Panc1 (cell line): ENCODE data around the gene DNASE2B. TPM values are rescaled to one million over a fixed set of nuclear protein-coding genes. Genes with fewer than 3 reads are reported as not detected.

Experiments used
- ATAC-seq: fragments of 200-7000 bp; cut with Tn5 transposase; 2 replicates; pipeline ENCODE4 v1.9.1; 2020; ENCODE audit warnings: mild to moderate bottlenecking, moderate library complexity
- BruUV-seq: library from RNA; stranded (reverse); fragments of 400-500 nt; replicated peaks from 2 replicates; lab custom pipeline; 2021; lab: Mats Ljungman, UMichigan
- CTCF ChIA-PET: fragments of 300-600 bp; sonication (Branson Sonifier 250); formaldehyde crosslinking; loops from one replicate; lab custom pipeline; 2022; ENCODE audit warnings: antibody characterized with exemption; lab: Charles Lee
- POLR2A ChIA-PET: fragments of 300-600 bp; sonication (Branson Sonifier 250); formaldehyde crosslinking; loops from one replicate; lab custom pipeline; 2022; ENCODE audit warnings: antibody characterized with exemption; lab: Charles Lee
- DNase-seq: peaks from one replicate; pipeline ENCODE4 v3.0.0-alpha.2; 2010; ENCODE audit warnings: low read depth, low spot score
- H3K27ac ChIP-seq: 2 replicates; pipeline ENCODE4 v1.5.1; 2011; ENCODE audit warnings: mild to moderate bottlenecking, low read length, inconsistent platforms
- H3K27me3 ChIP-seq: fragments of 200-500 bp; sonication (Bioruptor generic); 2 replicates; pipeline ENCODE4 v1.6.0; 2014; ENCODE audit warnings: low read length, inconsistent platforms; ENCODE audit not compliant: control insufficient read depth, insufficient read depth
- H3K36me3 ChIP-seq: fragments of 200-500 bp; sonication (Bioruptor generic); 2 replicates; pipeline ENCODE4 v1.5.1; 2014; ENCODE audit warnings: inconsistent platforms, mild to moderate bottlenecking, low read length, moderate library complexity; ENCODE audit not compliant: control insufficient read depth, insufficient read depth
- H3K4me1 ChIP-seq: 2 replicates; pipeline ENCODE4 v1.5.1; 2011; ENCODE audit warnings: inconsistent platforms, mild to moderate bottlenecking, low read length, moderate library complexity; ENCODE audit not compliant: control insufficient read depth, insufficient read depth
- H3K4me3 ChIP-seq, 2 experiments: 2 replicates each; pipeline ENCODE4 v1.5.1; 2011 to 2012; ENCODE audit warnings: low read depth in 2 of 2, low read length in 2 of 2, mild to moderate bottlenecking in 2 of 2, inconsistent platforms in 1 of 2, moderate library complexity in 1 of 2
- H3K9me3 ChIP-seq: fragments of 200-500 bp; sonication (Bioruptor generic); 2 replicates; pipeline ENCODE4 v1.5.1; 2014; ENCODE audit warnings: low read depth, mild to moderate bottlenecking, inconsistent platforms, low read length, moderate library complexity; ENCODE audit not compliant: control insufficient read depth, insufficient read depth
- CTCF ChIP-seq: fragments of 450-650 bp; IDR thresholded peaks from 2 replicates; pipeline ENCODE4 v1.5.1; 2017; ENCODE audit warnings: mild to moderate bottlenecking
- POLR2AphosphoS5 ChIP-seq: IDR thresholded peaks from 2 replicates; pipeline ENCODE4 v1.6.1; 2012; ENCODE audit warnings: mild to moderate bottlenecking, low read depth, low read length, moderate library complexity
- REST ChIP-seq, 2 experiments: IDR thresholded peaks; 2 replicates each; pipeline ENCODE4 v1.6.1; 2011 to 2012; ENCODE audit warnings: low read depth in 2 of 2, control low read depth in 1 of 2, low read length in 1 of 2, mild to moderate bottlenecking in 1 of 2, moderate library complexity in 1 of 2; ENCODE audit not compliant: insufficient read depth in 1 of 2
- SIN3A ChIP-seq: IDR thresholded peaks from 2 replicates; pipeline ENCODE4 v1.6.1; 2012; ENCODE audit warnings: low read depth, mild to moderate bottlenecking, low read length, moderate library complexity, borderline replicate concordance; ENCODE audit not compliant: insufficient read depth
- TCF7L2 ChIP-seq: IDR thresholded peaks from 2 replicates; pipeline ENCODE4 v1.6.1; 2011; ENCODE audit warnings: mild to moderate bottlenecking, low read depth, low read length, inconsistent platforms
- in situ Hi-C: cut with HindIII; loops from 2 replicates; pipeline ENCODE4 v1.10.0; 2016; ENCODE audit warnings: low sequenced_read_pairs, low pct_unique_long_range_greater_than_20kb
- intact Hi-C: fragments of 100-400 bp; cut with micrococcal nuclease; formaldehyde crosslinking; loops from one replicate; pipeline ENCODE4 v1.10.0; 2022; ENCODE audit not compliant: unreplicated experiment
- total RNA-seq: library from RNA; stranded (reverse); gene quantifications from one replicate; pipeline ENCODE4 v1.2.1, GENCODE V29; 2021; ENCODE audit not compliant: unreplicated experiment

Gene DNASE2B
- total RNA-seq, 1 experiment from 2014 or later: not detected

- no peak for DNase-seq
- ATAC-seq: no peak
- no peaks in the 10 kb centered on the region for H3K27me3 ChIP-seq
- no TSS peak for BruUV-seq
- peaks cover 6% of the 10 kb centered on the region; the same call in 1 of the 2 replicates for H3K4me1 ChIP-seq
- in situ Hi-C loops (no loop called here), intact Hi-C loops (no loop called here)
- ChIA-PET CTCF (no interaction called here), POLR2A (no interaction called here)
- TF ChIP-seq REST (IDR thresholded peaks at IDR 0.05; ENCODE audit: insufficient read depth in 1 of 2, low read depth in 2 of 2, low read length in 1 of 2) (no peak), TCF7L2 (no peak), CTCF (no peak), POLR2AphosphoS5 (no peak), SIN3A (no peak)
- H3K27ac ChIP-seq: no peak overlapping the region
- H3K36me3 ChIP-seq: no peaks in the 10 kb centered on the region
- no peak overlapping the region for H3K4me3 ChIP-seq
- H3K9me3 ChIP-seq: peaks cover 8% of the 10 kb centered on the region; the same call in 1 of the 2 replicates
Observed at GRCh38 chr1:84358695-84359094, 39.6 kb upstream of the DNASE2B start.

GRCh38 chr1:84360316-84360715 lies 38.0 kb upstream of the DNASE2B start:
- TF ChIP-seq CTCF (no peak), SIN3A (no peak), REST (IDR thresholded peaks at IDR 0.05; ENCODE audit: insufficient read depth in 1 of 2, low read depth in 2 of 2, low read length in 1 of 2) (no peak), POLR2AphosphoS5 (no peak), TCF7L2 (no peak)
- H3K4me1 ChIP-seq: peaks cover 8% of the 10 kb centered on the region
- H3K36me3 ChIP-seq: no peaks in the 10 kb centered on the region
- DNase-seq (no peak), ATAC-seq (no peak)
- ChIA-PET POLR2A (no interaction called here), CTCF (interaction anchor here (0.6 kb wide), 1 partner anchor 59 kb away, joined by 4 read pairs; no protein-coding TSS in a partner anchor)
- no TSS peak for BruUV-seq
- no peaks in the 10 kb centered on the region for H3K27me3 ChIP-seq
- H3K4me3 ChIP-seq: no peak overlapping the region
- intact Hi-C loops: no loop called here
- no peak overlapping the region for H3K27ac ChIP-seq
- in situ Hi-C loops: no loop called here
- peaks cover 8% of the 10 kb centered on the region; the same call in 1 of the 2 replicates for H3K9me3 ChIP-seq
